Measurements from ENCODE around the gene GRK2. TPM values are rescaled to one million over a fixed set of nuclear protein-coding genes. Genes with fewer than 3 reads are reported as not detected.
A peak's percentile ranks its signal among the peaks of the same experiment; 100 is the strongest.

GRK2 gene
- total and polyA plus RNA-seq, 2 of the 13 experiments (the other 11 are each of a cell fraction or from before 2014, with no cell fraction given) = 31.3 to 42.4 TPM

- no peak for TF ChIP-seq ZNF512B (CRISPR knock-in tag; IDR thresholded peaks at IDR 0.05; ENCODE audit: borderline replicate concordance)
- no peak for TF ChIP-seq ZNF530 (CRISPR knock-in tag; IDR thresholded peaks at IDR 0.05; ENCODE audit: low read depth)
- no peak for TF ChIP-seq ZBTB33 (CRISPR knock-in tag; IDR thresholded peaks at IDR 0.05)
- TF ChIP-seq TRIM24 (CRISPR knock-in tag; IDR thresholded peaks at IDR 0.05) = no peak
- peak; percentile 85 for TF ChIP-seq SAP130 (CRISPR knock-in tag; IDR thresholded peaks at IDR 0.05; ENCODE audit: low read depth)
- TF ChIP-seq ZNF703 (CRISPR knock-in tag; IDR thresholded peaks at IDR 0.05; ENCODE audit: borderline replicate concordance) = peak; percentile 72; the same call in 1 of the 2 replicates
- TF ChIP-seq, protein P1, sequence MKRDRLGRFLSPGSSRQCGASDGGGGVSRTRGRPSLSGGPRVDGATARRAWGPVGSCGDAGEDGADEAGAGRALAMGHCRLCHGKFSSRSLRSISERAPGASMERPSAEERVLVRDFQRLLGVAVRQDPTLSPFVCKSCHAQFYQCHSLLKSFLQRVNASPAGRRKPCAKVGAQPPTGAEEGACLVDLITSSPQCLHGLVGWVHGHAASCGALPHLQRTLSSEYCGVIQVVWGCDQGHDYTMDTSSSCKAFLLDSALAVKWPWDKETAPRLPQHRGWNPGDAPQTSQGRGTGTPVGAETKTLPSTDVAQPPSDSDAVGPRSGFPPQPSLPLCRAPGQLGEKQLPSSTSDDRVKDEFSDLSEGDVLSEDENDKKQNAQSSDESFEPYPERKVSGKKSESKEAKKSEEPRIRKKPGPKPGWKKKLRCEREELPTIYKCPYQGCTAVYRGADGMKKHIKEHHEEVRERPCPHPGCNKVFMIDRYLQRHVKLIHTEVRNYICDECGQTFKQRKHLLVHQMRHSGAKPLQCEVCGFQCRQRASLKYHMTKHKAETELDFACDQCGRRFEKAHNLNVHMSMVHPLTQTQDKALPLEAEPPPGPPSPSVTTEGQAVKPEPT (CRISPR knock-in tag; IDR thresholded peaks at IDR 0.05; ENCODE audit: low read depth) = 0 out of 2 replicates have a peak, but pooled peaks have one; percentile 36
- peak; percentile 88 for TF ChIP-seq RAD21 (CRISPR knock-in tag; IDR thresholded peaks at IDR 0.05)
- 0 out of 2 replicates have a peak, but pooled peaks have one; percentile 73 for TF ChIP-seq ZNF260 (CRISPR knock-in tag; IDR thresholded peaks at IDR 0.05; ENCODE audit: borderline replicate concordance, low read depth)
- TF ChIP-seq HOXD1 (CRISPR knock-in tag; IDR thresholded peaks at IDR 0.05) = peak; percentile 72; the same call in 1 of the 2 replicates
- TF ChIP-seq ZNF546 (CRISPR knock-in tag; conservative IDR thresholded peaks at IDR 0.05) = peak; percentile 52; the same call in 1 of the 2 replicates
- TF ChIP-seq SUZ12 (IDR thresholded peaks at IDR 0.05; ENCODE audit: low read depth, low read length) = no peak
- TF ChIP-seq MAFF (IDR thresholded peaks at IDR 0.05; ENCODE audit: low read depth, low read length) = no peak
- TF ChIP-seq ZNF451 (CRISPR knock-in tag; IDR thresholded peaks at IDR 0.05) = 0 out of 2 replicates have a peak, but pooled peaks have one; percentile 0
- TF ChIP-seq RBAK (CRISPR knock-in tag; IDR thresholded peaks at IDR 0.05) = no peak
- 0 out of 2 replicates have a peak, but pooled peaks have one; percentile 56 for TF ChIP-seq MEIS2 (CRISPR knock-in tag; IDR thresholded peaks at IDR 0.05)
Measured at GRCh38 chr11:67288452-67289225, 22.4 kb downstream of the GRK2 start (continued).

All from HepG2 (cell line).